Smooth muscle cell (in vitro differentiated cells): ENCODE measurements around the gene PWP1. TPM values are rescaled to one million over a fixed set of nuclear protein-coding genes. Genes with fewer than 3 reads are reported as not detected.

ENCODE experiments used
- DNase-seq: peaks from one replicate; lab custom pipeline; 2025; ENCODE audit not compliant: unreplicated experiment; lab: John Stamatoyannopoulos, UW
- H2AFZ ChIP-seq: fragments of 200-600 bp; sonication (generic); 2 replicates; pipeline ENCODE4 v1.6.0; 2016; ENCODE audit warnings: antibody characterized with exemption, low read depth, mild to moderate bottlenecking
- H3F3A ChIP-seq: fragments of 200-600 bp; sonication (generic); 2 replicates; pipeline ENCODE4 v1.6.0; 2017; ENCODE audit warnings: antibody characterized with exemption, low read depth
- H3K27ac ChIP-seq: fragments of 200-600 bp; sonication (generic); 2 replicates; pipeline ENCODE4 v1.5.1; 2016; ENCODE audit warnings: low read depth, mild to moderate bottlenecking
- H3K27me3 ChIP-seq: fragments of 200-600 bp; sonication (generic); 2 replicates; pipeline ENCODE4 v1.6.1; 2016; ENCODE audit warnings: low read depth, mild to moderate bottlenecking
- H3K36me3 ChIP-seq: fragments of 200-600 bp; sonication (generic); 2 replicates; pipeline ENCODE4 v1.5.1; 2016; ENCODE audit warnings: low read depth
- H3K4me1 ChIP-seq: fragments of 200-600 bp; sonication (generic); 2 replicates; pipeline ENCODE4 v1.5.1; 2016; ENCODE audit warnings: low read depth
- H3K4me2 ChIP-seq: fragments of 200-600 bp; sonication (generic); 2 replicates; pipeline ENCODE4 v1.6.0; 2016; ENCODE audit warnings: mild to moderate bottlenecking
- H3K4me3 ChIP-seq: fragments of 200-600 bp; sonication (generic); 2 replicates; pipeline ENCODE4 v1.5.1; 2016; ENCODE audit warnings: mild to moderate bottlenecking
- H3K79me2 ChIP-seq: fragments of 200-600 bp; sonication (generic); 2 replicates; pipeline ENCODE4 v1.6.0; 2016; ENCODE audit warnings: low read depth, mild to moderate bottlenecking
- H3K9ac ChIP-seq: fragments of 200-600 bp; sonication (generic); 2 replicates; pipeline ENCODE4 v1.6.0; 2016; ENCODE audit warnings: low read depth
- H3K9me3 ChIP-seq: fragments of 200-600 bp; sonication (generic); replicated peaks from 2 replicates; pipeline ENCODE4 v1.5.1; 2016; ENCODE audit warnings: low read depth
- H4K20me1 ChIP-seq: fragments of 200-600 bp; sonication (generic); 2 replicates; pipeline ENCODE4 v1.6.0; 2016; ENCODE audit warnings: low read depth
- CTCF ChIP-seq: fragments of 200-600 bp; sonication (generic); IDR thresholded peaks from 2 replicates; pipeline ENCODE4 v1.5.1; 2017; ENCODE audit warnings: borderline replicate concordance, mild to moderate bottlenecking, antibody characterized with exemption; ENCODE audit not compliant: insufficient read depth, poor library complexity, severe bottlenecking
- WGBS: methylation state at CpG from one replicate; pipeline ENCODE4 v1.1.7; 2016; ENCODE audit warnings: low lambda C conversion rate; 5-methylcytosine and 5-hydroxymethylcytosine counted together
- polyA plus RNA-seq: library from polyadenylated mRNA; unstranded; fragments of >200 nt; fragmentation: Nextera tagmentation; extraction: Ambion mirVana; gene quantifications from 2 replicates; pipeline ENCODE4 v1.2.1, GENCODE V29; 2016
- total RNA-seq: library from RNA; depleted of rRNA; stranded (reverse); fragments of >200 nt; gene quantifications from 2 replicates; pipeline ENCODE4 v1.2.3, GENCODE V29; 2014

Gene PWP1
- total and polyA plus RNA-seq, 2 experiments from 2014 or later, result 68.3 to 77.9 TPM

GRCh38 chr12:107730618-107731341 lies 45.2 kb downstream of the PWP1 start:
- TF ChIP-seq CTCF, result no peak
- WGBS, result 89% methylated on average over 4 of the region's 4 CpGs
- no peak overlapping the region for H3K9ac ChIP-seq
- no peak overlapping the region for H2AFZ ChIP-seq
- H3K27me3 ChIP-seq, result no peaks in the 10 kb centered on the region
- H3K9me3 ChIP-seq, result no peaks in the 10 kb centered on the region
- H3K4me2 ChIP-seq, result no peak overlapping the region
- H4K20me1 ChIP-seq, result no peaks in the 10 kb centered on the region
- H3K27ac ChIP-seq, result no peak overlapping the region
- H3K4me3 ChIP-seq, result no peak overlapping the region
- DNase-seq, result no peak
- peaks cover 7% of the 10 kb centered on the region for H3K36me3 ChIP-seq
- no peaks in the 10 kb centered on the region for H3K4me1 ChIP-seq
- peaks cover 9% of the 10 kb centered on the region for H3F3A ChIP-seq
- H3K79me2 ChIP-seq, result no peaks in the 10 kb centered on the region

GRCh38 chr12:107731366-107731765 lies 45.8 kb downstream of the PWP1 start:
- Histone ChIP-seq H3K27ac (no peak overlapping the region), H3K9ac (no peak overlapping the region), H3F3A (peaks cover 9% of the 10 kb centered on the region), H4K20me1 (no peaks in the 10 kb centered on the region), H3K36me3 (peaks cover 7% of the 10 kb centered on the region), H3K4me1 (no peaks in the 10 kb centered on the region), H3K4me2 (no peak overlapping the region), H3K9me3 (no peaks in the 10 kb centered on the region), H3K4me3 (no peak overlapping the region), H3K79me2 (no peaks in the 10 kb centered on the region), H2AFZ (no peak overlapping the region), H3K27me3 (no peaks in the 10 kb centered on the region)
- TF ChIP-seq CTCF, result no peak
- WGBS, result 91% methylated on average over 4 of the region's 4 CpGs
- DNase-seq, result no peak

- Histone ChIP-seq H3K9me3 (no peaks in the 10 kb centered on the region), H3K4me3 (no peak overlapping the region), H3K79me2 (no peaks in the 10 kb centered on the region), H3K27ac (no peak overlapping the region), H2AFZ (no peak overlapping the region), H3F3A (peaks cover 9% of the 10 kb centered on the region), H3K36me3 (peaks cover 7% of the 10 kb centered on the region), H3K4me1 (no peaks in the 10 kb centered on the region), H4K20me1 (no peaks in the 10 kb centered on the region), H3K4me2 (no peak overlapping the region), H3K27me3 (no peaks in the 10 kb centered on the region), H3K9ac (no peak overlapping the region)
- no peak for TF ChIP-seq CTCF
- no peak for DNase-seq
- WGBS, result 97% methylated on average over 3 of the region's 3 CpGs
Observed at GRCh38 chr12:107732365-107732764, 46.8 kb downstream of the PWP1 start.

- WGBS, result 94% methylated on average over 5 of the region's 5 CpGs
- Histone ChIP-seq H3K27ac (no peak overlapping the region), H3K9ac (no peak overlapping the region), H3K36me3 (peaks cover 7% of the 10 kb centered on the region), H3F3A (peaks cover 9% of the 10 kb centered on the region), H3K4me1 (no peaks in the 10 kb centered on the region), H3K9me3 (no peaks in the 10 kb centered on the region), H3K4me2 (no peak overlapping the region), H3K79me2 (no peaks in the 10 kb centered on the region), H3K27me3 (no peaks in the 10 kb centered on the region), H2AFZ (no peak overlapping the region), H4K20me1 (no peaks in the 10 kb centered on the region), H3K4me3 (no peak overlapping the region)
- DNase-seq, result no peak
- no peak for TF ChIP-seq CTCF
Observed at GRCh38 chr12:107734139-107734538, 48.5 kb downstream of the PWP1 start.
